ENCODE data around the gene PROZ.
A peak's percentile ranks its signal among the peaks of the same experiment; 100 is the strongest.

Gene PROZ

GRCh38 chr13:113209336-113209758 lies 50.9 kb downstream of the PROZ start, which contains the start of gene CUL4A:
TSS of gene CUL4A (plus strand) at chr13:113209613. CDS start at chr13:113209628, 15 bp downstream.
- peak; percentile 53 for DNase-seq

GRCh38 chr13:113209759-113210421 lies 51.4 kb downstream of the PROZ start:
- DNase-seq: peak; percentile 71

DNA sequence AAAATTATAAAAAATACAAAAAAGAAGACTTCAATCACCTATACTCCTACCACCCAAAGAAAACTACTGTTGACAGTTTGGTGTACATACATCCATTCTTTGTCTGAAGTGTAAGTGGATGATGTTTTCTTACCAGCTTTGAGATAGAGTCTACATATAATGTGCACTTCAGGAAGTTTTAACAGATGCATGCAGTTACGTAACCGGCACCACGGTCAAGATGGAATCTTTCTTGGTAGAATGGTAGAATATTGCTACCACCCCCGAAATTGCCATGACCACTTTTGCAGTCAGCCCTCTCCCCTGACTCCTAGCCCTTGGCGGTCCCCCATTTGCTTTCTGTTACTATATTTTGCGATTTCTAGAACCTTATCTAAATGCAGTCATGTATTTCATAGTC lies 52.4 kb downstream of the PROZ start:
- no peak for DNase-seq

DNA sequence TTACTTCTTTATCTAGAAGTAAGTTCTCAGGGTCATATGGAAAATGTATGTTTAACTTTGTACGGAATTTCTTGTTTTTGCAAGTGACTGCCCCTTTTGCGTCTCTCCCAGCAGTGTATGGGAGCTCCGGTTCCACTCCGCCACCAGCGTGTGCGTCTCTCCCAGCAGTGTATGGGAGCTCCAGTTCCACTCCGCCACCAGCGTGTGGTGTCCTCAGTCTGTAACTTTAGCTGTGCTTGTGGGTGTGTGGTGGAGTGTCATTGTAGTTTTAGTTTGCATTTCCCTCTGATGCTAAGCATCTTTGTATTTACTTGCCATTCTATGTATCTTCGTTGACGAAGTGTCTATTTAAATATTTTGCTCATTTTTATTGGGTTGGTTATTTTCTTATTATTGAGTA lies 53.3 kb downstream of the PROZ start:
- no peak for DNase-seq

- no peak for DNase-seq
These were observed 58.0 kb downstream of the PROZ start for GRCh38 chr13:113216254-113217048.

- DNase-seq: no peak
These were observed 60.1 kb downstream of the PROZ start for GRCh38 chr13:113218586-113218985.

GRCh38 chr13:113219256-113219940 lies 61.0 kb downstream of the PROZ start:
- no peak for DNase-seq

DNA sequence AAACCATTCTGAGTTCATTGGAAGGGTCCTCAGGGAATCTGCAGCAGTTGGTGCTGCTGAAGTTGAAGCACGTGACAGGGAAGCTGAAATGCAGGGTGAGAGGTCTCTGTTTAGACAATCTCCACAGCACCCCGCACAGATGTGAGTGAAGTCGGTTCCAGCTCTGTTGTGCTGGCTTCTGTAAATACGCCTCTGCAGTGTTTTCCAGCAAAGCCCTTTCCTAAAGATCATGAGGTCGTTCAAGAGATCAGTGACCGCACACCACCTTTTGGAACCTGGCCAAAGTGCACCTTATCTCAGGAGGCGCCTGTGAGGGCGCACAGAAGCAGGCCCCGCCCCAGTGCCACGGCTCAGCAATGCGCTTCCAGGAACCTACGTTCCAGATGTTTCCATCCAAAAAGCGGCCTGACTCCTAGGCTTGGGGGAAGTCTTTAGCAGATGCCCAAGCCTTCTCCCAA lies 61.7 kb downstream of the PROZ start:
- DNase-seq: no peak

DNA sequence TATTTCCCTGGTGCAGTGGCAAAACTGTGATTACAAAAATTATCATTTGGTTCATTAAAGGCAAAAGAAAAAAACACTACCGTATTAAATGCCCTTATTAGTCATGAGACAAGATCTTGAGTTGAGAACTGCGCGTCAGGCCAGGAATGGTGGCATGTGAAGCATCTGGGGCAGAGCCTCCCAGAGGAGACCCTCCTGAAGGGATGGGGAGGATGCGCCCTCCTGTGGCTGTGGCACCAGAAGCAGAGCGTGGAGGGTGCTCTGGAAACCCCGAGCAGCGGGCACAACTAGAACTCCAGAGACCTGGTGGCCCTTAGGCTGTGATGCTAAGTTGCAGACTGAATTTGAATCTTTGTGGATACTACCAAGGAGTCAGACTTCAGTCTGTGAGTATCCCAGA lies 62.4 kb downstream of the PROZ start:
- no peak for DNase-seq

Measured in activated gamma-delta T cell (primary cell).